CD4-positive, alpha-beta T cell (primary cell): ENCODE data around the gene DCAF8. TPM values are rescaled to one million over a fixed set of nuclear protein-coding genes. Genes with fewer than 3 reads are reported as not detected.

Experiments used
- ATAC-seq: fragments of 200-7000 bp; cut with Tn5 transposase; one replicate; pipeline ENCODE4 v1.10.0; 2022; ENCODE audit warnings: mild to moderate bottlenecking; ENCODE audit not compliant: poor library complexity
- CTCF ChIA-PET: fragments of 350-600 bp; sonication (Branson Sonifier 250); formaldehyde crosslinking; loops from one replicate; lab custom pipeline; 2021; ENCODE audit warnings: antibody characterized with exemption, inconsistent platforms; lab: Charles Lee
- POLR2A ChIA-PET: fragments of 350-600 bp; sonication (Branson Sonifier 250); formaldehyde crosslinking; loops from one replicate; lab custom pipeline; 2021; ENCODE audit warnings: antibody characterized with exemption, inconsistent platforms; lab: Charles Lee
- DNase-seq, 14 experiments: peaks; one replicate each; pipeline ENCODE4 v3.0.0-alpha.2; 2013 to 2020; ENCODE audit warnings: mixed read lengths in 2 of 14
- H3K27ac ChIP-seq, 2 donors: one replicate each; pipeline versions ENCODE4 v1.5.1 to v1.7.0; 2013; ENCODE audit warnings: low read length in 2 of 2, low read depth in 1 of 2, mild to moderate bottlenecking in 1 of 2
- H3K27me3 ChIP-seq, 2 experiments: 1 replicate in 1 of 2; 2 replicates in 1 of 2; pipeline versions ENCODE4 v1.6.1 to v1.7.0; 2013; ENCODE audit warnings: low read length in 2 of 2, control low read depth in 1 of 2, mild to moderate bottlenecking in 1 of 2, moderate library complexity in 1 of 2; ENCODE audit not compliant: insufficient read depth in 2 of 2, control insufficient read depth in 1 of 2
- H3K36me3 ChIP-seq: one replicate; pipeline ENCODE4 v1.6.1; 2013; ENCODE audit warnings: low read length, control low read depth; ENCODE audit not compliant: insufficient read depth
- H3K4me1 ChIP-seq: one replicate; pipeline ENCODE4 v1.6.1; 2013; ENCODE audit warnings: low read length, control low read depth; ENCODE audit not compliant: insufficient read depth
- H3K4me3 ChIP-seq: one replicate; pipeline ENCODE4 v1.5.1; 2013; ENCODE audit warnings: mild to moderate bottlenecking, low read length, moderate library complexity
- H3K9me3 ChIP-seq, 2 experiments: 1 replicate in 1 of 2; 2 replicates in 1 of 2; pipeline versions ENCODE4 v1.6.1 to v1.7.0; 2013; ENCODE audit warnings: low read length in 2 of 2, mild to moderate bottlenecking in 2 of 2, control low read depth in 1 of 2, moderate library complexity in 1 of 2; ENCODE audit not compliant: control insufficient read depth in 1 of 2, insufficient read depth in 1 of 2
- H3K27ac Mint-ChIP-seq: one replicate; pipeline ENCODE4 v1.8.0; 2020; ENCODE audit warnings: mixed read lengths
- H3K27me3 Mint-ChIP-seq: one replicate; pipeline ENCODE4 v1.8.0; 2021; ENCODE audit warnings: mixed read lengths
- H3K36me3 Mint-ChIP-seq: one replicate; pipeline ENCODE4 v1.8.0; 2021; ENCODE audit warnings: low read depth, mixed read lengths
- H3K4me1 Mint-ChIP-seq: one replicate; pipeline ENCODE4 v1.8.0; 2021; ENCODE audit warnings: low read depth, mixed read lengths
- H3K4me3 Mint-ChIP-seq: one replicate; pipeline ENCODE4 v1.8.0; 2020; ENCODE audit warnings: mild to moderate bottlenecking, mixed read lengths
- H3K9me3 Mint-ChIP-seq: one replicate; pipeline ENCODE4 v1.8.0; 2020; ENCODE audit warnings: mixed read lengths
- intact Hi-C, 2 experiments: fragments of 100-400 bp; cut with DNase I in 1 of 2; cut with micrococcal nuclease in 1 of 2; formaldehyde crosslinking; loops; one replicate each; pipeline versions ENCODE4 v1.15.1 to v1.9.0; 2023 to 2025; cut with DNase I, micrococcal nuclease
- total RNA-seq, 174 experiments: library from RNA in 2 of 174; stranded (reverse) in 2 of 174; gene quantifications; one replicate each; pipeline ENCODE4 v1.2.3 and lab custom pipeline; 2021 to 2026
- TF ChIP-seq, protein P1 (sequence below): fragments of 200-600 bp; IDR thresholded peaks from one replicate; pipeline ENCODE4 v1.8.0; 2022; ENCODE audit warnings: antibody characterized with exemption, mild to moderate bottlenecking

DCAF8 gene
- total RNA-seq, 2 experiments from 2014 or later: 151 to 154 TPM

- Histone ChIP-seq H3K27me3 (no peaks in the 10 kb centered on the region), H3K4me1 (no peaks in the 10 kb centered on the region), H3K4me3 (no peak overlapping the region), H3K36me3 (no peaks in the 10 kb centered on the region), H3K27ac (no peak overlapping the region), H3K9me3 (no peaks in the 10 kb centered on the region)
- Mint-ChIP-seq H3K9me3 (no peaks in the 10 kb centered on the region), H3K4me3 (no peak overlapping the region), H3K27me3 (peaks cover 23% of the 10 kb centered on the region), H3K36me3 (no peaks in the 10 kb centered on the region), H3K27ac (no peak overlapping the region), H3K4me1 (no peaks in the 10 kb centered on the region)
- POLR2A ChIA-PET: no interaction called here
- CTCF ChIA-PET: no interaction called here
- TF ChIP-seq, protein P1, sequence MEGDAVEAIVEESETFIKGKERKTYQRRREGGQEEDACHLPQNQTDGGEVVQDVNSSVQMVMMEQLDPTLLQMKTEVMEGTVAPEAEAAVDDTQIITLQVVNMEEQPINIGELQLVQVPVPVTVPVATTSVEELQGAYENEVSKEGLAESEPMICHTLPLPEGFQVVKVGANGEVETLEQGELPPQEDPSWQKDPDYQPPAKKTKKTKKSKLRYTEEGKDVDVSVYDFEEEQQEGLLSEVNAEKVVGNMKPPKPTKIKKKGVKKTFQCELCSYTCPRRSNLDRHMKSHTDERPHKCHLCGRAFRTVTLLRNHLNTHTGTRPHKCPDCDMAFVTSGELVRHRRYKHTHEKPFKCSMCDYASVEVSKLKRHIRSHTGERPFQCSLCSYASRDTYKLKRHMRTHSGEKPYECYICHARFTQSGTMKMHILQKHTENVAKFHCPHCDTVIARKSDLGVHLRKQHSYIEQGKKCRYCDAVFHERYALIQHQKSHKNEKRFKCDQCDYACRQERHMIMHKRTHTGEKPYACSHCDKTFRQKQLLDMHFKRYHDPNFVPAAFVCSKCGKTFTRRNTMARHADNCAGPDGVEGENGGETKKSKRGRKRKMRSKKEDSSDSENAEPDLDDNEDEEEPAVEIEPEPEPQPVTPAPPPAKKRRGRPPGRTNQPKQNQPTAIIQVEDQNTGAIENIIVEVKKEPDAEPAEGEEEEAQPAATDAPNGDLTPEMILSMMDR: no peak
- no peak for ATAC-seq
- intact Hi-C loops: no loop called here
- no peak for DNase-seq
These were observed 85.1 kb downstream of the DCAF8 start for GRCh38 chr1:160177231-160177630.

DNA sequence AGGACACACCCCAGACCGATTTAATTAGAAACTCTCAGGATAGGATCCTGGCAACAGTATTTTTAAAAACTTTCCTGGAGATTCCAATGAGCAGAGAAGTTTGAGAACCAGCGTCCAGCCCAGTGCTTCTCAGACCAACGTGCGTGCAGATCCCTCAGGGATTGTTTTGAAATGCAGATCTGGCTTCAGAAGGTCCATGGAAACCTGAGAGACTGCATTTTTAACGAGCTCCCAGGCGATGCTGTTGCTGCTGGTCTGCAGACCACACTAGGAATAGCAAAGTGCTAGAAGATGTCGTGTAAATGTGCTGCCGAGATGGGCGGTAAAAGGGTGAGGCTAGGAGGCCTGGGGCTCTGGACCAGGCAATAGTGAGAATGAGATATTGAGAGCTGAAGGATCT is 90.4 kb downstream of the DCAF8 start:
- H3K4me1 Mint-ChIP-seq: peaks cover 10% of the 10 kb centered on the region
- H3K36me3 Mint-ChIP-seq: no peaks in the 10 kb centered on the region
- DNase-seq (no peak), ATAC-seq (no peak)
- Histone ChIP-seq H3K27me3 (peaks cover 0 to 3% of the 10 kb centered on the region in 2 experiments), H3K9me3 (no peaks in the 10 kb centered on the region), H3K4me3 (no peak overlapping the region), H3K27ac (no peak overlapping the region), H3K4me1 (peaks cover 4% of the 10 kb centered on the region), H3K36me3 (no peaks in the 10 kb centered on the region)
- ChIA-PET CTCF (interaction anchor here (0.6 kb wide), 1 partner anchor 1865 kb away, joined by 3 read pairs; no protein-coding TSS in a partner anchor), POLR2A (no interaction called here)
- TF ChIP-seq, protein P1: no peak
- H3K27me3 Mint-ChIP-seq: peaks cover 14% of the 10 kb centered on the region
- no peak overlapping the region for H3K4me3 Mint-ChIP-seq
- H3K9me3 Mint-ChIP-seq: no peaks in the 10 kb centered on the region
- intact Hi-C loops: no loop called here
- H3K27ac Mint-ChIP-seq: no peak overlapping the region

DNA sequence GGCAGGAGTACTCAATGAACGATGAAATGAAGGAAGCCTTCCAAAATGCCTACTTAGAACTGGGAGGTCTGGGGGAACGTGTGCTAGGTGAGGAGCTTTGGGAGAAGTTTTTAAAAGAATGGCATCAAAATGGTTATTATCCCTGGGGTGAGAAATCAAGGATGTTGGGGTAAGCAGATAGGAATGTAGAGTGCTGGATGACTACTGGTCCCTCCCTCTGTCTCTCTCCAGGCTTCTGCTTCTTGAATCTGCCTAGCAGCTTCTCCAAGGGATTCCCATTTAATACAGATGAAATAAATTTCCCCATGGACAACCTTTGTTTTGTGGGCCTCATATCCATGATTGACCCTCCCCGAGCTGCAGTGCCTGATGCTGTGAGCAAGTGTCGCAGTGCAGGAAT is 91.0 kb downstream of the DCAF8 start:
- no peaks in the 10 kb centered on the region for H3K9me3 ChIP-seq
- no peak overlapping the region for H3K4me3 ChIP-seq
- Mint-ChIP-seq H3K27me3 (peaks cover 14% of the 10 kb centered on the region), H3K36me3 (no peaks in the 10 kb centered on the region), H3K27ac (no peak overlapping the region), H3K4me1 (peaks cover 10% of the 10 kb centered on the region), H3K4me3 (no peak overlapping the region), H3K9me3 (no peaks in the 10 kb centered on the region)
- no peak overlapping the region for H3K27ac ChIP-seq
- TF ChIP-seq, protein P1: no peak
- intact Hi-C loops: no loop called here
- ChIA-PET POLR2A (no interaction called here), CTCF (interaction anchor here (0.5 to 0.6 kb wide), 2 partner anchors 24 to 1866 kb away, joined by 3 read pairs; no protein-coding TSS in a partner anchor)
- H3K4me1 ChIP-seq: peaks cover 4% of the 10 kb centered on the region
- H3K27me3 ChIP-seq: peaks cover 0 to 3% of the 10 kb centered on the region in 2 experiments
- ATAC-seq (no peak), DNase-seq (no peak)
- no peaks in the 10 kb centered on the region for H3K36me3 ChIP-seq
